GM21737 (cell line): ENCODE data around the gene FBN2.
A peak's percentile ranks its signal among the peaks of the same experiment; 100 is the strongest.

ENCODE experiments used
- ATAC-seq: cut with Tn5 transposase; IDR thresholded peaks from one replicate; pipeline ENCODE4 v1.9.1; 2021; ENCODE audit warnings: mild to moderate bottlenecking, moderate library complexity; ENCODE audit not compliant: unreplicated experiment

The FBN2 gene

GRCh38 chr5:128216860-128217531, 321.0 kb downstream of the FBN2 start:
- ATAC-seq: no peak

DNA sequence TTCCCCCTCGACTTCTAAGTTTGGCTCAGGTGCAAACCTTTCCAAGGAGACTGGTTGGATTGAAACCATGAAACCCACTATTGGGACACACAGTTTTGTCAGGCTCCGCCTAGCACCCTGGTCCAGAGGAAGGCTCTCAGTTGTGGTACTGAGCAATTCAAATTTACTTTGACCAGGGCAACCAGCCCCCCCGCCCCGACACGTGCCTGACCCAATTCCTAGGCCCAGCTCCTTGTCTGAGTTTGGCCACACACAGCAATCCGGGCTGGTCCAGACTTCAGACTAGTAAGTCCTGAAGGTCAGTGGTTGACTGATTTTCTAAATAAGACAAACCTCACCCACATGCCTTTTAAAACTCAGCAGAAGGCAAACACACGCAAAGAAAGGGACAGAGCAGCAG, 321.8 kb downstream of the FBN2 start:
- no peak for ATAC-seq

- no peak for ATAC-seq
Measured at GRCh38 chr5:128213833-128214232, 324.2 kb downstream of the FBN2 start.

DNA sequence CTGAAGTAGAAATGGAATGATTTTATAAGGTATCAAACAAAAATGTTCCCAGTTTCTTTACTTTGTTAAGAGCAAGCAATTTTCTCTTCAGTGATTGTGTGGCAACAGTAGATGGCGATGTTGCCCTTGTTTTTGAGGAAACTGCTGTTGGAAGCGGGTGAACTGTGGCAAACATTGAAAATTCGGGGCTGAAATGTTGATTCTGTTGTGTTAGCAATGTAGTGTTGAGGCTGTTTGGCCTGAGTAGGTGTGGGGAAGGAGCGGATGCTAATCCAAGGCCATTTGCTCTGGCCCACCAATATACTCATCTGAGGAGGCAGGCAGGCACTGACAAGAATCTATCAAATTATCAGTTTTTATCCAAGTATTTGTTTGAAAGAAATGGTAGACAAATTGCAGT, 324.7 kb downstream of the FBN2 start:
- ATAC-seq: peak; percentile 53

GRCh38 chr5:128212191-128212806, 325.7 kb downstream of the FBN2 start:
- no peak for ATAC-seq

DNA sequence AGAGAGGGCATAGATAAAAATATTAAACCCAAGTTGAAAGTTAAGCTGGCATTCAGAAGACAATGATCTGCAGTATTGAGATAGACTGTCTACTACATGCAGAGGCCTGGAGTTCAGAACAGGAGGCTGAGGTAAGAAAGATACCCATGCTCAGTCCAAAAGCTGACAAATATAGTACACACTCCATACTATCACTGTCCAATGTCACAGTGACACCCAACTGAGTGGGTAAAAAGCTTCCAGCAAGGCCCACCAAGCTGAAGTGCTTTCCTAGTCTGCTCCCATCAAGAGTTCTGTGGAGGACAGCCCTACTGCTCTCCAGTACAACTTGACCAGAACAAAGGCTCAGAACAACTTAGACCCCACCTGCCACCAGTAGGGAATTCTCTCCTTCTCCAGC, 329.6 kb downstream of the FBN2 start:
- ATAC-seq: no peak
